Erythroblast (primary cell): ENCODE measurements around the gene FYN.

ENCODE experiments used
- GATA1 ChIP-seq: IDR thresholded peaks from 2 replicates; pipeline ENCODE4 v1.6.1; 2011; ENCODE audit warnings: low read depth, mild to moderate bottlenecking, control low read depth, low read length, moderate library complexity
- POLR2A ChIP-seq: IDR thresholded peaks from 2 replicates; pipeline ENCODE4 v1.6.1; 2011; ENCODE audit warnings: mild to moderate bottlenecking, low read length

DNA sequence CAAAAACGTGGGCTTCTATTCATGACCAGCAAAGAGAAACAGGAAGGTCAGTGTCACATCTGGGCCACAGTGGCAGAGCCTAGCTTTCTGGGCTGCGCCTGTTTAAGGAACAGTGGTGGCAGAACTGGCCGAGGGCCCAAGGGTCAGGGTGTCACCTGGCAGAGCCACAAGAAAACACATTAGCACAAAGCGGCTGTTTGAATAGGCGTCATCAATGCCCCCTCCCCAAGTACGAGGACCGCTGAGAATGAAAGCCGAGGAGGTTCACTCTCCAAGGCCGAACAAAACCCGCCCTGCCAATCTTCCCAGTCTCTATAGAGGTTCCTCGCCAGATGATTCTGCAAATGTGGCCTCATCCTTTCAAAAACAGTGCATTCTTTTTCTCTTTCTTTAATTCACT lies 142.4 kb downstream of the FYN start:
- TF ChIP-seq POLR2A (no peak), GATA1 (no peak)
